HUES48 (cell line): ENCODE measurements around the gene OLIG2.

Source experiments
- H3K27ac ChIP-seq: one replicate; pipeline ENCODE4 v1.7.0; 2013; ENCODE audit warnings: low read depth, low read length, inconsistent platforms
- H3K27me3 ChIP-seq: 2 replicates; pipeline ENCODE4 v1.6.1; 2013; ENCODE audit warnings: mild to moderate bottlenecking, low read length; ENCODE audit not compliant: control insufficient read depth, insufficient read depth
- H3K36me3 ChIP-seq: 2 replicates; pipeline ENCODE4 v1.6.1; 2013; ENCODE audit warnings: low read length; ENCODE audit not compliant: control insufficient read depth, insufficient read depth
- H3K4me1 ChIP-seq: 2 replicates; pipeline ENCODE4 v1.6.1; 2013; ENCODE audit warnings: mild to moderate bottlenecking, low read length; ENCODE audit not compliant: control insufficient read depth, insufficient read depth
- H3K4me3 ChIP-seq: 2 replicates; pipeline ENCODE4 v1.5.1; 2013; ENCODE audit warnings: mild to moderate bottlenecking, low read depth, low read length
- H3K9ac ChIP-seq: 2 replicates; pipeline ENCODE4 v1.6.1; 2013; ENCODE audit warnings: mild to moderate bottlenecking, low read depth, low read length, moderate library complexity
- H3K9me3 ChIP-seq: 2 replicates; pipeline ENCODE4 v1.6.1; 2013; ENCODE audit warnings: low read length; ENCODE audit not compliant: control insufficient read depth, insufficient read depth

Gene OLIG2

GRCh38 chr21:33025489-33026442, at the start of gene OLIG2:
OLIG2 (plus strand) TSS chr21:33025935; CDS start chr21:33026863, 928 bp downstream.
- Histone ChIP-seq H3K9ac (no peak within 1 kb of the TSS), H3K4me3 (peak within 1 kb of the TSS; percentile 69), H3K9me3 (no peaks in the 10 kb centered on the region), H3K27ac (no peak within 1 kb of the TSS), H3K4me1 (peaks cover 38% of the 10 kb centered on the region), H3K36me3 (no peaks in the 10 kb centered on the region), H3K27me3 (peaks cover 99% of the 10 kb centered on the region)

GRCh38 chr21:32976791-32977190, 48.9 kb upstream of the OLIG2 start:
- Histone ChIP-seq H3K9me3 (no peaks in the 10 kb centered on the region), H3K9ac (no peak overlapping the region), H3K27me3 (no peaks in the 10 kb centered on the region), H3K4me1 (no peaks in the 10 kb centered on the region), H3K4me3 (no peak overlapping the region), H3K27ac (no peak overlapping the region), H3K36me3 (no peaks in the 10 kb centered on the region)

- Histone ChIP-seq H3K4me3 (no peak overlapping the region), H3K9ac (no peak overlapping the region), H3K9me3 (no peaks in the 10 kb centered on the region), H3K4me1 (no peaks in the 10 kb centered on the region), H3K36me3 (no peaks in the 10 kb centered on the region), H3K27ac (no peak overlapping the region), H3K27me3 (no peaks in the 10 kb centered on the region)
Observed at GRCh38 chr21:32977216-32977615, 48.5 kb upstream of the OLIG2 start.

- Histone ChIP-seq H3K4me1 (no peaks in the 10 kb centered on the region), H3K9me3 (no peaks in the 10 kb centered on the region), H3K9ac (no peak overlapping the region), H3K4me3 (no peak overlapping the region), H3K27me3 (no peaks in the 10 kb centered on the region), H3K36me3 (no peaks in the 10 kb centered on the region), H3K27ac (no peak overlapping the region)
Observed at GRCh38 chr21:32978331-32979270, 47.1 kb upstream of the OLIG2 start.

GRCh38 chr21:32979598-32980268, 46.0 kb upstream of the OLIG2 start:
- Histone ChIP-seq H3K9ac (no peak overlapping the region), H3K4me1 (no peaks in the 10 kb centered on the region), H3K9me3 (no peaks in the 10 kb centered on the region), H3K27ac (no peak overlapping the region), H3K4me3 (no peak overlapping the region), H3K36me3 (no peaks in the 10 kb centered on the region), H3K27me3 (no peaks in the 10 kb centered on the region)

- no peaks in the 10 kb centered on the region for H3K36me3 ChIP-seq
- H3K9me3 ChIP-seq, result no peaks in the 10 kb centered on the region
- no peak overlapping the region for H3K9ac ChIP-seq
- H3K27me3 ChIP-seq, result no peaks in the 10 kb centered on the region
- no peak overlapping the region for H3K4me3 ChIP-seq
- no peaks in the 10 kb centered on the region for H3K4me1 ChIP-seq
- H3K27ac ChIP-seq, result no peak overlapping the region
Observed at GRCh38 chr21:32981096-32981495, 44.6 kb upstream of the OLIG2 start.

- Histone ChIP-seq H3K36me3 (no peaks in the 10 kb centered on the region), H3K9me3 (no peaks in the 10 kb centered on the region), H3K4me3 (no peak overlapping the region), H3K9ac (no peak overlapping the region), H3K4me1 (peaks cover 11% of the 10 kb centered on the region), H3K27ac (no peak overlapping the region), H3K27me3 (no peaks in the 10 kb centered on the region)
Observed at GRCh38 chr21:32990666-32991065, 35.1 kb upstream of the OLIG2 start.

GRCh38 chr21:32991361-32991760, 34.4 kb upstream of the OLIG2 start:
- Histone ChIP-seq H3K27me3 (no peaks in the 10 kb centered on the region), H3K36me3 (no peaks in the 10 kb centered on the region), H3K27ac (no peak overlapping the region), H3K4me3 (no peak overlapping the region), H3K9ac (no peak overlapping the region), H3K4me1 (peaks cover 11% of the 10 kb centered on the region), H3K9me3 (no peaks in the 10 kb centered on the region)

- Histone ChIP-seq H3K4me3 (no peak overlapping the region), H3K27ac (no peak overlapping the region), H3K9me3 (no peaks in the 10 kb centered on the region), H3K27me3 (no peaks in the 10 kb centered on the region), H3K4me1 (peaks cover 11% of the 10 kb centered on the region), H3K9ac (no peak overlapping the region), H3K36me3 (no peaks in the 10 kb centered on the region)
Observed at GRCh38 chr21:32993894-32994293, 31.8 kb upstream of the OLIG2 start.

GRCh38 chr21:32994305-32994704, 31.4 kb upstream of the OLIG2 start:
- H3K4me3 ChIP-seq, result no peak overlapping the region
- H3K36me3 ChIP-seq, result no peaks in the 10 kb centered on the region
- H3K27ac ChIP-seq, result no peak overlapping the region
- H3K4me1 ChIP-seq, result peaks cover 11% of the 10 kb centered on the region
- H3K9me3 ChIP-seq, result no peaks in the 10 kb centered on the region
- no peak overlapping the region for H3K9ac ChIP-seq
- no peaks in the 10 kb centered on the region for H3K27me3 ChIP-seq
